ENCODE results near the gene FCRL1. TPM values are rescaled to one million over a fixed set of nuclear protein-coding genes. Genes with fewer than 3 reads are reported as not detected.

Gene FCRL1
- total and polyA plus RNA-seq, 7 donors, result 0.03 to 0.40 TPM; not detected in 5

DNA sequence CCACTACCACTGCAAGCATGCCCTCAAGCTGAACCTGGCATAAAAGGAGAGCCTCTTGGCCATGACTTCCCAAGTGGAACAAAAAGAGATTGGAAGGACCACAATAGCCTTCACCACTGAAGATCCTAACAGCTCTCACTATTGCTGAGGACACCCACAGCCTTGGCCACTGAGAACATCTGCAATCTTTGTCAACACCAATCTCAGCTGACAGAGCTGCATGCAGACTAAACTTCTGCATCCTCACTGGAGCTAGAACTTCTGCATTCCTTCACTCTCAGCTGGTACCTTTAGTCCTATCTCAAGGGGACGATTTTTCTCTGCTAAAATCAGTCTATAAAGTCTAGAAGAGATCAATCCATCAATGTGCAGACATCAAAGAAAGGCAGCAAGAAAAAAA is 34.7 kb downstream of the FCRL1 start:
- no peak for DNase-seq
- TF ChIP-seq CTCF (IDR thresholded peaks at IDR 0.05), result no peak
- intact Hi-C loops (cut with DNase I), result no loop called here
- H3K4me3 ChIP-seq, result no peak overlapping the region
- no peaks in the 10 kb centered on the region for H3K9me3 ChIP-seq
- no peaks in the 10 kb centered on the region for H3K36me3 ChIP-seq (ENCODE audit: insufficient read depth in 1 of 2, low read depth in 1 of 2)
- no peaks in the 10 kb centered on the region for H3K4me1 ChIP-seq
- H3K27me3 ChIP-seq (ENCODE audit: insufficient read depth in 3 of 3, low read length in 2 of 3), result no peaks in the 10 kb centered on the region
- 0 to 7% (median 3%) methylated on average over 1 of the region's 1 CpG for WGBS, 3 donors
- no peak overlapping the region for H3K27ac ChIP-seq
- ATAC-seq, result no peak

DNA sequence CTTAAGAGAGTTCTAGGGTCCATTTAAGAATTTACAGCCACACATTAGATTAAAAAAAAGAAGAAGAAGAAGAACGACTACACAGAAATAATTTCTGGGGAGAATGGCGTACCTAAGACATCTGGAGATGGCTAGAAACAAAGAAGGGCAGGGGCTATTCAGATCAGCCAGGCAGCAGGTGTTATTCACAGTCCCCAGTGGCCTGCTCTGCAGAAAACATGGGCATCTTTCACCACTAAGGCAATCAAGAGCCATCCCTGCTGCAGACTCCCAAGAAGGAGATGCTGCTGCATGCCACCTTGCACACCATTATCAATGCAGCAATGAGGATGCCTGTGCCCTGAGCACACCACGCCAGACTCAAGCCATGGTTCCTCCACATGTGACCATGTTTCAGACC is 35.1 kb downstream of the FCRL1 start:
- Histone ChIP-seq H3K9me3 (no peaks in the 10 kb centered on the region), H3K36me3 (ENCODE audit: insufficient read depth in 1 of 2, low read depth in 1 of 2) (no peaks in the 10 kb centered on the region), H3K4me1 (no peaks in the 10 kb centered on the region), H3K27ac (no peak overlapping the region), H3K4me3 (no peak overlapping the region), H3K27me3 (ENCODE audit: insufficient read depth in 3 of 3, low read length in 2 of 3) (no peaks in the 10 kb centered on the region)
- no peak for ATAC-seq
- DNase-seq, result no peak
- intact Hi-C loops (cut with DNase I), result no loop called here
- no peak for TF ChIP-seq CTCF (IDR thresholded peaks at IDR 0.05)
- WGBS, 3 donors, result 67 to 77% (median 71%) methylated on average over 3 of the region's 3 CpGs

- no peak for DNase-seq
- H3K36me3 ChIP-seq (ENCODE audit: insufficient read depth in 1 of 2, low read depth in 1 of 2), result no peaks in the 10 kb centered on the region
- no peak overlapping the region for H3K4me3 ChIP-seq
- no peak overlapping the region for H3K27ac ChIP-seq
- no peak for ATAC-seq
- TF ChIP-seq CTCF (IDR thresholded peaks at IDR 0.05), result no peak
- no peaks in the 10 kb centered on the region for H3K4me1 ChIP-seq
- 89 to 92% (median 91%) methylated on average over 1 of the region's 1 CpG for WGBS, 3 donors
- intact Hi-C loops (cut with DNase I), result no loop called here
- H3K27me3 ChIP-seq (ENCODE audit: insufficient read depth in 3 of 3, low read length in 2 of 3), result no peaks in the 10 kb centered on the region
- H3K9me3 ChIP-seq, result no peaks in the 10 kb centered on the region
Measured at GRCh38 chr1:157782931-157783330, 37.0 kb downstream of the FCRL1 start.

DNA sequence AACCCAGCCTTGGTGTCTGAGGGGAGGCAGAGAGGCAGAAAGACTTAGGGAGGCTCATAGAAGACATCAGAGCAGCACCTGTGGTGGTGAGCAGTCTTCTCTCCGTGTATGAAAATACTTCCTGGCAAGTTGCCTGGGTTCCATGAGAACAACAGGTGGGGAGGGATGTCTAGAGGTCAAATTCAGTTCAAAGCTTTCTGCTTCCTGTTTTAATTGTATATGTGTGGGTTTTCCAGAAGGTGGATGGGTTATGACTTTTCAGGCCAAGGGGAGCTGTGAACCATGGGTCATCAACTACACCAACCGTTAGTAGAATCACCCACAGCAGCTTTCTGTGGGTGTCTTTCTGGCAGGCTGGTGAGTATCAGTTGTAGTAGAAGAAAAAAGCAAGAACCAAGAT is 38.9 kb downstream of the FCRL1 start:
- no peak for TF ChIP-seq CTCF (IDR thresholded peaks at IDR 0.05)
- Histone ChIP-seq H3K36me3 (ENCODE audit: insufficient read depth in 1 of 2, low read depth in 1 of 2) (no peaks in the 10 kb centered on the region), H3K4me1 (no peaks in the 10 kb centered on the region), H3K4me3 (no peak overlapping the region), H3K27ac (no peak overlapping the region), H3K9me3 (no peaks in the 10 kb centered on the region), H3K27me3 (ENCODE audit: insufficient read depth in 3 of 3, low read length in 2 of 3) (no peaks in the 10 kb centered on the region)
- intact Hi-C loops (cut with DNase I), result no loop called here
- ATAC-seq (no peak), DNase-seq (no peak)
- 24 to 31% (median 30%) methylated on average over 2 of the region's 2 CpGs for WGBS, 3 donors

- 70 to 85% (median 74%) methylated on average over 1 of the region's 1 CpG for WGBS, 3 donors
- intact Hi-C loops (cut with DNase I), result no loop called here
- Histone ChIP-seq H3K9me3 (no peaks in the 10 kb centered on the region), H3K4me1 (no peaks in the 10 kb centered on the region), H3K4me3 (no peak within 1 kb of the TSS), H3K27me3 (ENCODE audit: insufficient read depth in 3 of 3, low read length in 2 of 3) (no peaks in the 10 kb centered on the region), H3K36me3 (ENCODE audit: insufficient read depth in 1 of 2, low read depth in 1 of 2) (no peaks in the 10 kb centered on the region), H3K27ac (no peak within 1 kb of the TSS)
- ATAC-seq (no peak), DNase-seq (no peak)
- no peak for TF ChIP-seq CTCF (IDR thresholded peaks at IDR 0.05)
Measured at GRCh38 chr1:157776971-157777391, 42.9 kb downstream of the FCRL1 start, which contains the start of gene FCRL2. TSS of gene FCRL2 (minus strand) at chr1:157777132. CDS start at chr1:157777073, 59 bp downstream.

Measured in psoas muscle (tissue), 8 donors.